GM23338 (cell line): Measurements from ENCODE around the gene TTC39B. TPM values are rescaled to one million over a fixed set of nuclear protein-coding genes. Genes with fewer than 3 reads are reported as not detected.

ENCODE experiments used
- ATAC-seq: fragments of 200-7000 bp; cut with Tn5 transposase; 3 replicates; pipeline ENCODE4 v1.9.1; 2020
- DNase-seq: peaks from one replicate; pipeline ENCODE4 v3.0.0-alpha.2; 2015; ENCODE audit warnings: low spot score
- H2AFZ ChIP-seq: fragments of 200-600 bp; sonication (generic); 2 replicates; pipeline ENCODE4 v1.8.0; 2016; ENCODE audit warnings: antibody characterized with exemption, mild to moderate bottlenecking, moderate library complexity
- H3F3A ChIP-seq: fragments of 200-600 bp; sonication (generic); replicated peaks from 2 replicates; pipeline ENCODE4 v1.8.0; 2017; ENCODE audit warnings: antibody characterized with exemption, mixed run types, low read depth
- H3K27ac ChIP-seq: fragments of 200-600 bp; sonication (generic); 2 replicates; pipeline ENCODE4 v1.6.1; 2016; ENCODE audit warnings: low read depth
- H3K27me3 ChIP-seq: fragments of 200-600 bp; sonication (generic); 2 replicates; pipeline ENCODE4 v1.8.0; 2016; ENCODE audit warnings: mild to moderate bottlenecking, mixed run types, moderate library complexity; ENCODE audit not compliant: insufficient read depth
- H3K36me3 ChIP-seq: fragments of 200-600 bp; sonication (generic); 2 replicates; pipeline ENCODE4 v1.8.0; 2016; ENCODE audit warnings: mild to moderate bottlenecking; ENCODE audit not compliant: insufficient read depth
- H3K4me1 ChIP-seq: fragments of 200-600 bp; sonication (generic); 2 replicates; pipeline ENCODE4 v1.8.0; 2016; ENCODE audit warnings: mild to moderate bottlenecking, moderate library complexity; ENCODE audit not compliant: insufficient read depth
- H3K4me2 ChIP-seq: fragments of 200-600 bp; sonication (generic); 2 replicates; pipeline ENCODE4 v1.7.1; 2017; ENCODE audit warnings: mixed run types
- H3K4me3 ChIP-seq: fragments of 200-600 bp; sonication (generic); 2 replicates; pipeline ENCODE4 v1.6.1; 2016; ENCODE audit warnings: mixed run types
- H3K79me2 ChIP-seq: fragments of 200-600 bp; sonication (generic); replicated peaks from 2 replicates; pipeline ENCODE4 v1.8.0; 2017; ENCODE audit warnings: mild to moderate bottlenecking; ENCODE audit not compliant: insufficient read depth
- H3K9me2 ChIP-seq: fragments of 200-600 bp; sonication (generic); 2 replicates; pipeline ENCODE4 v1.8.0; 2017; ENCODE audit not compliant: insufficient read depth
- H4K20me1 ChIP-seq: fragments of 200-600 bp; sonication (generic); replicated peaks from 2 replicates; pipeline ENCODE4 v1.8.0; 2017; ENCODE audit warnings: mild to moderate bottlenecking; ENCODE audit not compliant: insufficient read depth
- H3K27ac Mint-ChIP-seq: 2 replicates; pipeline ENCODE4 v1.8.0; 2020; ENCODE audit warnings: inconsistent platforms, mild to moderate bottlenecking, moderate library complexity, mixed read lengths
- H3K27me3 Mint-ChIP-seq: 3 replicates; pipeline ENCODE4 v1.8.0; 2022; ENCODE audit warnings: low read depth, mild to moderate bottlenecking, moderate library complexity, mixed read lengths, inconsistent platforms; ENCODE audit not compliant: insufficient read depth, poor library complexity
- H3K36me3 Mint-ChIP-seq: 3 replicates; pipeline ENCODE4 v1.8.0; 2021; ENCODE audit warnings: low read depth, mild to moderate bottlenecking, inconsistent platforms, moderate library complexity, mixed read lengths
- H3K4me1 Mint-ChIP-seq: 3 replicates; pipeline ENCODE4 v1.8.0; 2020; ENCODE audit warnings: mild to moderate bottlenecking, inconsistent platforms, mixed read lengths
- H3K4me3 Mint-ChIP-seq: 3 replicates; pipeline ENCODE4 v1.8.0; 2021; ENCODE audit warnings: moderate library complexity, mild to moderate bottlenecking, inconsistent platforms, mixed read lengths
- H3K9me3 Mint-ChIP-seq: 3 replicates; pipeline ENCODE4 v1.8.0; 2020; ENCODE audit warnings: moderate library complexity, mild to moderate bottlenecking, inconsistent platforms, mixed read lengths
- CREB1 ChIP-seq: fragments of 250-450 bp; sonication (Bioruptor Pico); IDR thresholded peaks from 2 replicates; pipeline ENCODE4 v1.5.0; 2020; ENCODE audit warnings: low read depth, mild to moderate bottlenecking, moderate library complexity
- CTCF ChIP-seq, 2 experiments: fragments of 200-600 bp in 1 of 2; sonication (generic) in 1 of 2; conservative IDR thresholded peaks; 2 replicates each; pipeline versions ENCODE4 v1.5.1 to v1.6.1; 2016 to 2017; ENCODE audit warnings: antibody characterized with exemption in 2 of 2, low read depth in 2 of 2, mild to moderate bottlenecking in 2 of 2, moderate library complexity in 1 of 2
- ETS1 ChIP-seq: IDR thresholded peaks from 2 replicates; pipeline ENCODE4 v1.6.1; 2016; ENCODE audit warnings: antibody characterized with exemption
- EZH2 ChIP-seq: fragments of 200-600 bp; sonication (generic); IDR thresholded peaks from one replicate; pipeline ENCODE4 v1.8.0; 2017; ENCODE audit warnings: antibody characterized with exemption, mild to moderate bottlenecking, low read depth; ENCODE audit not compliant: unreplicated experiment
- EZH2phosphoT487 ChIP-seq: fragments of 200-600 bp; sonication (generic); IDR thresholded peaks from one replicate; pipeline ENCODE4 v1.8.1; 2018; ENCODE audit warnings: antibody characterized with exemption; ENCODE audit not compliant: unreplicated experiment
- JUNB ChIP-seq: IDR thresholded peaks from one replicate; pipeline ENCODE4 v1.6.1; 2016; ENCODE audit warnings: antibody characterized with exemption; ENCODE audit not compliant: unreplicated experiment
- NANOG ChIP-seq: IDR thresholded peaks from 2 replicates; pipeline ENCODE4 v1.6.1; 2016; ENCODE audit warnings: antibody characterized with exemption, borderline replicate concordance
- POLR2AphosphoS5 ChIP-seq: IDR thresholded peaks from 2 replicates; pipeline ENCODE4 v1.6.1; 2016; ENCODE audit warnings: antibody characterized with exemption, low read depth
- ZNF114 ChIP-seq: fragments of 250-450 bp; sonication (Bioruptor Pico); IDR thresholded peaks from 2 replicates; pipeline ENCODE4 v1.5.0; 2020; ENCODE audit warnings: mild to moderate bottlenecking, moderate library complexity
- ZNF331 ChIP-seq: fragments of 250-450 bp; sonication (Bioruptor Pico); IDR thresholded peaks from 2 replicates; pipeline ENCODE4 v1.5.0; 2020; ENCODE audit warnings: low read depth, mild to moderate bottlenecking, moderate library complexity
- ZNF462 ChIP-seq: fragments of 250-450 bp; sonication (Bioruptor Pico); IDR thresholded peaks from 2 replicates; pipeline ENCODE4 v1.5.0; 2020; ENCODE audit warnings: mild to moderate bottlenecking, moderate library complexity
- polyA plus RNA-seq: library from polyadenylated mRNA; unstranded; fragments of >200 nt; fragmentation: Nextera tagmentation; extraction: Ambion mirVana; gene quantifications from 2 replicates; pipeline ENCODE4 v1.2.1, GENCODE V29; 2016
- total RNA-seq: library from RNA; depleted of rRNA; stranded (reverse); fragments of >200 nt; shearing (Covaris generic); gene quantifications from 2 replicates; pipeline ENCODE4 v1.2.3, GENCODE V29; 2014

Gene TTC39B
- total and polyA plus RNA-seq, 2 experiments from 2014 or later = 2.8 to 11.1 TPM

GRCh38 chr9:15344191-15344590 lies 37.2 kb upstream of the TTC39B start (continued):
- TF ChIP-seq ZNF462 (CRISPR knock-in tag) (no peak), POLR2AphosphoS5 (no peak), ZNF114 (no peak), ZNF331 (CRISPR knock-in tag) (no peak), CTCF (conservative IDR thresholded peaks at IDR 0.05; ENCODE audit: low read depth in 2 of 2) (no peak)

GRCh38 chr9:15333376-15333881 lies 26.4 kb upstream of the TTC39B start:
- H2AFZ ChIP-seq = peak overlapping the region; percentile 49; the same call in 1 of the 2 replicates
- H3K27ac ChIP-seq = no peak overlapping the region
- H3K27me3 Mint-ChIP-seq = peaks cover 8% of the 10 kb centered on the region
- no peaks in the 10 kb centered on the region for H3K79me2 ChIP-seq
- no peaks in the 10 kb centered on the region for H3F3A ChIP-seq
- H3K27me3 ChIP-seq = no peaks in the 10 kb centered on the region
- no peaks in the 10 kb centered on the region for H4K20me1 ChIP-seq
- H3K9me2 ChIP-seq = no peaks in the 10 kb centered on the region
- H3K36me3 Mint-ChIP-seq = 0 out of 3 replicates have a peak, but pooled peaks cover 3% of the 10 kb centered on the region
- ATAC-seq = no peak
- H3K36me3 ChIP-seq = no peaks in the 10 kb centered on the region; the same call in 1 of the 2 replicates
- H3K9me3 Mint-ChIP-seq = peaks cover 3% of the 10 kb centered on the region; the same call in 2 of the 3 replicates
- no peak overlapping the region for H3K27ac Mint-ChIP-seq
- H3K4me3 ChIP-seq = no peak overlapping the region
- no peaks in the 10 kb centered on the region for H3K4me1 Mint-ChIP-seq
- H3K4me3 Mint-ChIP-seq = no peak overlapping the region
- H3K4me1 ChIP-seq = no peaks in the 10 kb centered on the region
- DNase-seq = no peak
- H3K4me2 ChIP-seq = no peak overlapping the region
- TF ChIP-seq EZH2 (no peak), NANOG (no peak), EZH2phosphoT487 (no peak), ETS1 (no peak), ZNF331 (CRISPR knock-in tag) (no peak), CREB1 (CRISPR knock-in tag) (no peak), JUNB (no peak)
